GM21619 (cell line): ENCODE measurements around the gene NAPB.

Experiments used
- ATAC-seq: cut with Tn5 transposase; IDR thresholded peaks from one replicate; pipeline ENCODE4 v1.9.1; 2021; ENCODE audit not compliant: unreplicated experiment

NAPB gene

GRCh38 chr20:23438661-23439060 is 17.4 kb upstream of the NAPB start:
- no peak for ATAC-seq

- no peak for ATAC-seq
Observed at GRCh38 chr20:23437126-23437899, 16.0 kb upstream of the NAPB start.

GRCh38 chr20:23436681-23437080 is 15.4 kb upstream of the NAPB start:
- no peak for ATAC-seq

GRCh38 chr20:23435626-23436539 is 14.6 kb upstream of the NAPB start:
- no peak for ATAC-seq

GRCh38 chr20:23434521-23435313 is 13.4 kb upstream of the NAPB start:
- ATAC-seq: no peak

GRCh38 chr20:23433628-23434027 is 12.3 kb upstream of the NAPB start:
- ATAC-seq: no peak

- ATAC-seq: no peak
Observed at GRCh38 chr20:23425129-23425528, 3.8 kb upstream of the NAPB start.

GRCh38 chr20:23419995-23420901 is 1.0 kb downstream of the NAPB start:
- no peak for ATAC-seq

GRCh38 chr20:23419657-23419994 is 1.7 kb downstream of the NAPB start:
- no peak for ATAC-seq

- no peak for ATAC-seq
Observed at GRCh38 chr20:23417861-23418260, 3.4 kb downstream of the NAPB start.

- ATAC-seq: no peak
Observed at GRCh38 chr20:23415959-23416583, 5.2 kb downstream of the NAPB start.

GRCh38 chr20:23415555-23415954 is 5.7 kb downstream of the NAPB start:
- ATAC-seq: no peak

GRCh38 chr20:23414526-23415188 is 6.6 kb downstream of the NAPB start:
- no peak for ATAC-seq

GRCh38 chr20:23413862-23414422 is 7.3 kb downstream of the NAPB start:
- ATAC-seq: no peak

GRCh38 chr20:23412026-23412425 is 9.3 kb downstream of the NAPB start:
- no peak for ATAC-seq

GRCh38 chr20:23410916-23411695 is 10.2 kb downstream of the NAPB start:
- no peak for ATAC-seq

GRCh38 chr20:23409800-23410199 is 11.5 kb downstream of the NAPB start:
- ATAC-seq: no peak

GRCh38 chr20:23408957-23409356 is 12.3 kb downstream of the NAPB start:
- ATAC-seq: no peak
